Sigmoid colon (tissue), 7 donors: ENCODE data around the gene LCN2. TPM values are rescaled to one million over a fixed set of nuclear protein-coding genes. Genes with fewer than 3 reads are reported as not detected.

ENCODE experiments used
- DNase-seq: peaks from one replicate; pipeline ENCODE4 v3.0.0-alpha.2; 2019
- H3K27ac ChIP-seq, 4 donors: fragments of 200-600 bp; sonication (generic); one replicate each; pipeline ENCODE4 v1.5.1; 2016 to 2019; ENCODE audit warnings: mild to moderate bottlenecking in 1 of 4
- H3K27me3 ChIP-seq, 3 donors: fragments of 200-600 bp; sonication (generic); one replicate each; pipeline ENCODE4 v1.5.1; 2019; ENCODE audit warnings: mild to moderate bottlenecking in 1 of 3
- H3K36me3 ChIP-seq, 4 donors: fragments of 200-600 bp; sonication (generic); one replicate each; pipeline ENCODE4 v1.5.1; 2016 to 2019
- H3K4me1 ChIP-seq, 4 donors: fragments of 200-600 bp; sonication (generic); one replicate each; pipeline ENCODE4 v1.5.1; 2017 to 2019
- H3K4me3 ChIP-seq, 4 donors: fragments of 200-600 bp; sonication (generic); one replicate each; pipeline ENCODE4 v1.5.1; 2017 to 2019; ENCODE audit warnings: mild to moderate bottlenecking in 2 of 4, moderate library complexity in 1 of 4
- H3K9me3 ChIP-seq, 4 donors: fragments of 200-600 bp in 3 of 4; sonication (generic) in 3 of 4; one replicate each; pipeline versions ENCODE4 v1.5.1 to v1.6.1; 2013 to 2019
- EP300 ChIP-seq, 4 donors: sonication (generic); formaldehyde crosslinking; IDR thresholded peaks; one replicate each; pipeline ENCODE4 v1.6.1; 2017; ENCODE audit warnings: antibody characterized with exemption in 4 of 4
- POLR2A ChIP-seq, 2 donors: fragments of 450-650 bp; IDR thresholded peaks; one replicate each; pipeline ENCODE4 v1.6.1; 2016; ENCODE audit warnings: antibody characterized with exemption in 2 of 2, mild to moderate bottlenecking in 2 of 2, moderate library complexity in 2 of 2
- POLR2AphosphoS5 ChIP-seq, 4 donors: sonication (generic); formaldehyde crosslinking; IDR thresholded peaks; one replicate each; pipeline ENCODE4 v1.6.1; 2017; ENCODE audit warnings: antibody characterized with exemption in 4 of 4
- WGBS, 2 donors: extraction: QIAGEN DNeasy Blood & Tissue Kit; methylation state at CpG; one replicate each; pipeline ENCODE4 v1.1.7; 2013; 5-methylcytosine and 5-hydroxymethylcytosine counted together
- intact Hi-C: fragments of 100-400 bp; cut with DNase I; formaldehyde crosslinking; loops from one replicate; pipeline ENCODE4 v1.15.1; 2023
- polyA plus RNA-seq, 3 donors: library from polyadenylated mRNA; stranded (reverse); fragments of 200-250 nt; gene quantifications; one replicate each; pipeline ENCODE4 v1.2.3, GENCODE V29; 2013
- total RNA-seq, 4 donors: library from RNA; depleted of rRNA; stranded (reverse); fragments of >200 nt; gene quantifications; one replicate each; pipeline ENCODE4 v1.1.0, GENCODE V29; 2016
- TF ChIP-seq, protein P1 (sequence below), 4 experiments: fragments of 450-650 bp in 3 of 4; fragments of 200-600 bp in 1 of 4; IDR thresholded peaks; one replicate each; pipeline ENCODE4 v1.5.1; 2016 to 2019; ENCODE audit warnings: antibody characterized with exemption in 4 of 4, mild to moderate bottlenecking in 3 of 4, moderate library complexity in 2 of 4
- donor health status: healthy with polysubstance abuse.
- donor health status: Bipolar disorder and iron deficiency.
- donor health status: healthy.

The LCN2 gene
- total and polyA plus RNA-seq, 7 donors: 9.6 to 1,818 (median 79.8) TPM; not detected in 4

DNA sequence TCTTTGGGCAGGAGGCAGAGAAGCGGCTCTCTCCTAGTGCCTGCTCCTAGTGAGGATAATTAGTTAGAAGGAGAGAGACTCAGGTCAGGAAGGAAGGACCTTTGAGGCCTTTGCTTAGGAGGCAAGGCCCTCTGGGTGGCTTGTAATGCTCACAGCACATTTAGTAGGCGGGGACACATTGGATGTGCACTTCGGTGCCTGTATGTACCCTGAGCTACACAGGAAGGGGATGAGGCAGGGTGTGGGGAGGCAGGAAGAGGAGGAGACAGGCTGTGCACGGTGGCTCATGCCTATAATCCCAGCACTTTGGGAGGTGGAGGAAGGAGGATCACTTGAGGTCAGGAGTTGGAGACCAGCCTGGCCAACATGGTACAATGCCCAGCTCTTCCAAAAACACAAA, 7.2 kb upstream of the LCN2 start:
- 61 to 74% methylated on average over 4 of the region's 4 CpGs for WGBS, 2 donors
- no peaks in the 10 kb centered on the region for H3K4me1 ChIP-seq
- no peak overlapping the region for H3K4me3 ChIP-seq
- no peak overlapping the region for H3K27ac ChIP-seq
- no peak for DNase-seq
- H3K36me3 ChIP-seq: no peaks in the 10 kb centered on the region
- no peaks in the 10 kb centered on the region for H3K27me3 ChIP-seq
- H3K9me3 ChIP-seq: no peaks in the 10 kb centered on the region
- TF ChIP-seq EP300 (IDR thresholded peaks at IDR 0.05) (no peak), POLR2AphosphoS5 (IDR thresholded peaks at IDR 0.05) (no peak), POLR2A (IDR thresholded peaks at IDR 0.05) (no peak)
- TF ChIP-seq, protein P1, sequence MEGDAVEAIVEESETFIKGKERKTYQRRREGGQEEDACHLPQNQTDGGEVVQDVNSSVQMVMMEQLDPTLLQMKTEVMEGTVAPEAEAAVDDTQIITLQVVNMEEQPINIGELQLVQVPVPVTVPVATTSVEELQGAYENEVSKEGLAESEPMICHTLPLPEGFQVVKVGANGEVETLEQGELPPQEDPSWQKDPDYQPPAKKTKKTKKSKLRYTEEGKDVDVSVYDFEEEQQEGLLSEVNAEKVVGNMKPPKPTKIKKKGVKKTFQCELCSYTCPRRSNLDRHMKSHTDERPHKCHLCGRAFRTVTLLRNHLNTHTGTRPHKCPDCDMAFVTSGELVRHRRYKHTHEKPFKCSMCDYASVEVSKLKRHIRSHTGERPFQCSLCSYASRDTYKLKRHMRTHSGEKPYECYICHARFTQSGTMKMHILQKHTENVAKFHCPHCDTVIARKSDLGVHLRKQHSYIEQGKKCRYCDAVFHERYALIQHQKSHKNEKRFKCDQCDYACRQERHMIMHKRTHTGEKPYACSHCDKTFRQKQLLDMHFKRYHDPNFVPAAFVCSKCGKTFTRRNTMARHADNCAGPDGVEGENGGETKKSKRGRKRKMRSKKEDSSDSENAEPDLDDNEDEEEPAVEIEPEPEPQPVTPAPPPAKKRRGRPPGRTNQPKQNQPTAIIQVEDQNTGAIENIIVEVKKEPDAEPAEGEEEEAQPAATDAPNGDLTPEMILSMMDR (IDR thresholded peaks at IDR 0.05): no peak
- intact Hi-C loops: no loop called here

DNA sequence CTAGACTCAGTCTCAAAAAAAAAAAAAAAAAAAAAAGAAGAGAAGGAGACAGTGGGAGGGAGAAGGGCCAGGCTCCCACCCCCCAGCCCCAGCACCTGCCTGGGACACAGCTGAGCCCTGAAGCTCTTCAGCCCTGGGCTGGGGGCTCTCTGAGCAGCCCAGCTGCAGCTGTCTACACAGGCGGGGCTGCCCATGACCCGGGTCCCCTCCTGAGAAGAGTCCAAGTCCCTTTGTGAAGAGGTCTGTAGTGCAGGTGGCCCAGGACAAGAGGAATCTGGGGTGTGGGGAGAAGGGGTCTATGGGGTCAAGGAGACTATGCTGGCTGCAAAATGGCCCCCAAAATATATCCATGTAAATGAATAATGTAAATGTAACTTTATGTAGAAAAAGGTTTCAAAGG, 6.7 kb upstream of the LCN2 start:
- DNase-seq: no peak
- Histone ChIP-seq H3K27ac (no peak overlapping the region), H3K27me3 (no peaks in the 10 kb centered on the region), H3K9me3 (no peaks in the 10 kb centered on the region), H3K4me3 (no peak overlapping the region), H3K36me3 (no peaks in the 10 kb centered on the region), H3K4me1 (no peaks in the 10 kb centered on the region)
- WGBS, 2 donors: 62 to 92% methylated on average over 2 of the region's 2 CpGs
- TF ChIP-seq POLR2A (IDR thresholded peaks at IDR 0.05) (no peak), POLR2AphosphoS5 (IDR thresholded peaks at IDR 0.05) (no peak), EP300 (IDR thresholded peaks at IDR 0.05) (no peak)
- TF ChIP-seq, protein P1 (IDR thresholded peaks at IDR 0.05): no peak
- intact Hi-C loops: no loop called here

DNA sequence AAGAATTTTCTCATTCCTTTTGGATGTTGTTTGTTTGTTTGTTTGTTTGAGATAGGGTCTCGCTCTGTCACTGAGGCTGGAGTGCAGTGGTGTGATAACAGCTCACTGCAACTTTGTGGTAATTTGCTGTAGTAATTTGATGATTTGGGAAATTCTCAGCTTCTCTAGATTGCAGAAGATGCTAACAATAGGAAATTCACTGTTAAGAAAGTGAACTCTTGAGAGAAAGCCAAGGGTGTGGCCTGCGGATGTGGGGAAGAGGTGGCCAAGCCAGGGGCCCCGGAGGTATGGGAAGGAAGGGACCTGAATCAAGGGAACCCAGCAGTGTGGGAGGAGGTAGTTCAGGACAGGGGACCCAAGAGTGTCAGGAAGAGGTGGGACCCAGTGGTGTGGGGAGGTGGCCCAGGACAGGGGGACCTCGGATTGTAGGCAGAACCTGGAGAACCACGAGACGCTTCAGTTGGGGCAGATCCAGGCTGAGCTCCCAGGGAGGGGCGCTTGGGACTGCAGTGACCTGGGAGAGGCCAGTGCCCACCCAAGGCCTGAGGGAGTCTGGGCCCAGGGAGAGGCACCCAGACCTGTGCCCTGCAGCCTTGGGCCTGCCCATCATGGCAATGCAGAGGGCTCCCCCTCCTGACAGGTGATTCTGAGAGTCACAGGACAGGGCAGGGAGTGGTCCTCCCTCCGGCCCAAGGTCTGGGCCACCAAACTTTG, 5.6 kb upstream of the LCN2 start:
- H3K4me3 ChIP-seq: no peak overlapping the region
- DNase-seq: no peak
- H3K4me1 ChIP-seq: no peaks in the 10 kb centered on the region
- no peaks in the 10 kb centered on the region for H3K9me3 ChIP-seq
- no peaks in the 10 kb centered on the region for H3K36me3 ChIP-seq
- no peaks in the 10 kb centered on the region for H3K27me3 ChIP-seq
- WGBS, 2 donors: 37 to 70% methylated on average over 8 of the region's 8 CpGs
- no peak overlapping the region for H3K27ac ChIP-seq
- TF ChIP-seq POLR2A (IDR thresholded peaks at IDR 0.05) (no peak), EP300 (IDR thresholded peaks at IDR 0.05) (no peak), POLR2AphosphoS5 (IDR thresholded peaks at IDR 0.05) (no peak)
- TF ChIP-seq, protein P1 (IDR thresholded peaks at IDR 0.05): no peak
- intact Hi-C loops: no loop called here

DNA sequence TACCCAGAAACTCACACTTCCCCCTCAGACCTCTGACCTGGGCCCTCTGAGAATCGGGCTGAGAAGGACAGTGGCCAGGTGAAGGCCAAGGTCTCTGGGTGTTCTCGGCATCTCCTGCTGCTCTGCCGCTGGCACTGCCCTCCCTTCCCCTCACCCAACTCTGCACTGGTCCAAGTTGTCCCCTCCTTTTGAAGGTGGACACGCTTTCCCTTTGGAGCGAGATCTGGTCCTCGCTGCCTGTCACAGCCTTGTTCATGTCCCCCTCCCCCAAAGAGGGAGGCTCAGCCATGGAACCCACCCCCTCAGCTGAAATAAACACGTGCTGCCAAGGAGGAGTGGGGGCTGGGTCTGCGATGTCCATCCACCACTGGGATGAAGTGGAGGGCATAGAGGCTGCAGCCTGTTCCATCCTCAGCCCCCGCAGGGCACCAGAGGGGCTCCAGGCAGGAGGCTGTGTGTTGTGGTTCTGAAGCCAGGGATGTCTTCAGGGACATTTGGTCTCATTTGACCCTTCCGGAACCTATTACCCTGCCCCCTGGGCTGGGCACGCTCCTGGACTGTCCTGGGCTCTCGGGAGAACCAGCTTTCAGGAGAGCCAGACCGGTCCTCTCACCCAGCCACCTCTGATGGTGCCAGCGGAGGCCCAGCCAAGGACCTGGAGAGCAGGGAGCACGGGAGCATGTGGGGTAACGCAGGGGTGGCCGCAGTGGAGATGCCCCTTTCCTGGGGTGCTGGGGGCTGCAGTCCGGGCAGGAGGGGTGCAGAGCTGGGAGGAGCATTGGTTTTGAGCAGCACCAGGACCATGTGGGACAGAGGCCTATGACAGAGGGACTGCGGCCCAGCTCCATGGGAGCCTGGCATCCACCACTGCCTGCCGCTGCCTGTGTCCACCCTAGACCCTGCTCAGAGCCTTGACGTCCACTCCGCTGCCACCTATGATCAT, 4.7 kb upstream of the LCN2 start:
- no peak for TF ChIP-seq POLR2AphosphoS5 (IDR thresholded peaks at IDR 0.05)
- TF ChIP-seq, protein P1 (IDR thresholded peaks at IDR 0.05): no peak
- no peak for TF ChIP-seq POLR2A (IDR thresholded peaks at IDR 0.05)
- no peak for TF ChIP-seq EP300 (IDR thresholded peaks at IDR 0.05)
- intact Hi-C loops: no loop called here

More for the DNA sequence above, 4.7 kb upstream of the LCN2 start:
- WGBS, 2 donors: 90 to 91% methylated on average over 22 of the region's 22 CpGs
- Histone ChIP-seq H3K27me3 (no peaks in the 10 kb centered on the region), H3K36me3 (no peaks in the 10 kb centered on the region), H3K4me1 (peaks cover 0 to 5% (median 0%) of the 10 kb centered on the region in 4 donors), H3K27ac (no peak overlapping the region), H3K4me3 (no peak overlapping the region), H3K9me3 (no peaks in the 10 kb centered on the region)
- no peak for DNase-seq
